Gastroesophageal sphincter (tissue), 4 donors: ENCODE data around the gene SIGLEC8. TPM values are rescaled to one million over a fixed set of nuclear protein-coding genes. Genes with fewer than 3 reads are reported as not detected.
A peak's percentile ranks its signal among the peaks of the same experiment; 100 is the strongest.
"Not testable (repeated sequence)": the region's sequence is repeated elsewhere in the genome, so short reads cannot be mapped to it uniquely, and the experiment has no call there.

Experiments used
- ATAC-seq: fragments of 150-250 bp; one replicate; pipeline ENCODE4 v1.9.1; 2016; ENCODE audit warnings: mild to moderate bottlenecking, moderate library complexity
- H3K27ac ChIP-seq, 4 donors: fragments of 200-600 bp; sonication (generic) in 3 of 4; 1 replicate in 3 of 4; 2 replicates in 1 of 4; pipeline ENCODE4 v1.5.1; 2016 to 2019
- H3K27me3 ChIP-seq: fragments of 200-600 bp; sonication (generic); one replicate; pipeline ENCODE4 v1.5.1; 2019
- H3K36me3 ChIP-seq, 2 donors: fragments of 200-600 bp; sonication (generic); one replicate each; pipeline ENCODE4 v1.5.1; 2019; ENCODE audit warnings: control low read depth in 1 of 2
- H3K4me1 ChIP-seq, 3 donors: fragments of 200-600 bp; sonication (generic); 1 replicate in 2 of 3; 2 replicates in 1 of 3; pipeline ENCODE4 v1.5.1; 2016 to 2019; ENCODE audit warnings: control low read depth in 2 of 3
- H3K4me3 ChIP-seq, 2 donors: fragments of 200-600 bp; sonication (generic); one replicate each; pipeline ENCODE4 v1.5.1; 2019; ENCODE audit warnings: mild to moderate bottlenecking in 1 of 2, moderate library complexity in 1 of 2
- H3K9me3 ChIP-seq, 3 donors: fragments of 200-600 bp; sonication (generic); one replicate each; pipeline ENCODE4 v1.5.1; 2017 to 2019; ENCODE audit warnings: control low read depth in 2 of 3
- CTCF ChIP-seq, 4 experiments: fragments of 200-600 bp in 2 of 4; fragments of 450-650 bp in 2 of 4; sonication (generic) in 1 of 4; IDR thresholded peaks; one replicate each; pipeline ENCODE4 v1.5.1; 2017 to 2019; ENCODE audit warnings: antibody characterized with exemption in 4 of 4, mild to moderate bottlenecking in 2 of 4, moderate library complexity in 2 of 4
- EP300 ChIP-seq: sonication (generic); formaldehyde crosslinking; IDR thresholded peaks from one replicate; pipeline ENCODE4 v1.6.1; 2017; ENCODE audit warnings: antibody characterized with exemption, mild to moderate bottlenecking
- POLR2A ChIP-seq, 2 donors: fragments of 450-650 bp; IDR thresholded peaks; one replicate each; pipeline ENCODE4 v1.6.1; 2017; ENCODE audit warnings: antibody characterized with exemption in 2 of 2, mild to moderate bottlenecking in 2 of 2, moderate library complexity in 1 of 2
- POLR2AphosphoS5 ChIP-seq: sonication (generic); formaldehyde crosslinking; IDR thresholded peaks from one replicate; pipeline ENCODE4 v1.6.1; 2017; ENCODE audit warnings: antibody characterized with exemption
- WGBS, 2 donors: methylation state at CpG; one replicate each; pipeline ENCODE4 v1.1.5; 2018; ENCODE audit warnings: low coverage in 1 of 2; 5-methylcytosine and 5-hydroxymethylcytosine counted together
- total RNA-seq, 4 donors: library from RNA; depleted of rRNA; stranded (reverse); fragments of >200 nt; gene quantifications; one replicate each; pipeline ENCODE4 v1.1.0, GENCODE V29; 2016

Gene SIGLEC8
- total RNA-seq, 4 donors from 2014 or later: 0.25 to 1.4 (median 0.54) TPM; not detected in 1

- no peak overlapping the region for H3K27ac ChIP-seq
- H3K4me1 ChIP-seq: no peaks in the 10 kb centered on the region
- no peak overlapping the region for H3K4me3 ChIP-seq
- peaks cover 0 to 17% (median 0%) of the 10 kb centered on the region in 3 donors for H3K9me3 ChIP-seq
- no peaks in the 10 kb centered on the region for H3K36me3 ChIP-seq
- H3K27me3 ChIP-seq: peaks cover 17% of the 10 kb centered on the region
- no peak for TF ChIP-seq CTCF (IDR thresholded peaks at IDR 0.05)
- no peak for TF ChIP-seq POLR2A (IDR thresholded peaks at IDR 0.05)
- no peak for TF ChIP-seq EP300
- WGBS, 2 donors: 40 to 83% methylated on average over 1 to 2 of the region's 5 CpGs
- ATAC-seq: no peak
Observed at GRCh38 chr19:51503286-51503817, 45.1 kb upstream of the SIGLEC8 start.

GRCh38 chr19:51501594-51502263 lies 43.5 kb upstream of the SIGLEC8 start, which contains the start of gene SIGLEC12:
Gene SIGLEC12 (minus strand): TSS chr19:51501800. CDS start chr19:51501733, 67 bp downstream.
- Histone ChIP-seq H3K4me1 (no peaks in the 10 kb centered on the region), H3K9me3 (peaks cover 0 to 17% (median 0%) of the 10 kb centered on the region in 3 donors), H3K36me3 (no peaks in the 10 kb centered on the region), H3K4me3 (no peak within 1 kb of the TSS), H3K27me3 (peaks cover 14% of the 10 kb centered on the region), H3K27ac (no peak within 1 kb of the TSS)
- 70 to 71% methylated on average over 1 to 3 of the region's 12 CpGs for WGBS, 2 donors
- peak; percentile 19 for ATAC-seq
- TF ChIP-seq POLR2AphosphoS5: no peak
- no peak for TF ChIP-seq CTCF (IDR thresholded peaks at IDR 0.05)
- TF ChIP-seq EP300: no peak
- no peak for TF ChIP-seq POLR2A (IDR thresholded peaks at IDR 0.05)

GRCh38 chr19:51500931-51501330 lies 42.7 kb upstream of the SIGLEC8 start:
- H3K9me3 ChIP-seq: peaks cover 0 to 17% (median 0%) of the 10 kb centered on the region in 3 donors
- 49% methylated on average over 5 of the region's 8 CpGs; no CpG with 5 or more reads in 1 of the 2 donors for WGBS, 2 donors
- not testable (repeated sequence) for H3K36me3 ChIP-seq, ATAC-seq, H3K4me1 ChIP-seq, H3K4me3 ChIP-seq, H3K27ac ChIP-seq
- peaks cover 14% of the 10 kb centered on the region for H3K27me3 ChIP-seq

- WGBS, 2 donors: 33 to 73% methylated on average over 1 to 2 of the region's 3 CpGs
- no peak overlapping the region for H3K4me3 ChIP-seq
- no peaks in the 10 kb centered on the region for H3K36me3 ChIP-seq
- ATAC-seq: no peak
- no peaks in the 10 kb centered on the region for H3K4me1 ChIP-seq
- H3K27me3 ChIP-seq: peaks cover 24% of the 10 kb centered on the region
- H3K9me3 ChIP-seq: no peaks in the 10 kb centered on the region
- no peak overlapping the region for H3K27ac ChIP-seq
- TF ChIP-seq CTCF (IDR thresholded peaks at IDR 0.05) (no peak), POLR2A (IDR thresholded peaks at IDR 0.05) (no peak), POLR2AphosphoS5 (no peak), EP300 (no peak)
Observed at GRCh38 chr19:51497666-51498065, 39.4 kb upstream of the SIGLEC8 start.

- TF ChIP-seq EP300: no peak
- TF ChIP-seq CTCF (IDR thresholded peaks at IDR 0.05): no peak
- TF ChIP-seq POLR2AphosphoS5: no peak
- TF ChIP-seq POLR2A (IDR thresholded peaks at IDR 0.05): no peak
- no peak overlapping the region for H3K4me3 ChIP-seq
- no peaks in the 10 kb centered on the region for H3K9me3 ChIP-seq
- H3K4me1 ChIP-seq: no peaks in the 10 kb centered on the region
- H3K27me3 ChIP-seq: peaks cover 38% of the 10 kb centered on the region
- H3K36me3 ChIP-seq: no peaks in the 10 kb centered on the region
- H3K27ac ChIP-seq: no peak overlapping the region
- ATAC-seq: no peak
- 27% methylated on average over 2 of the region's 2 CpGs for WGBS, 2 donors
Observed at GRCh38 chr19:51493776-51494175, 35.5 kb upstream of the SIGLEC8 start.
